ENCODE measurements around the gene ABCA4.

GRCh38 chr1:94015489-94015817 is 105.5 kb downstream of the ABCA4 start:
- TF ChIP-seq CTCF (IDR thresholded peaks at IDR 0.05) (no peak), EZH2 (IDR thresholded peaks at IDR 0.05) (no peak)

All from neural progenitor cell (in vitro differentiated cells).